CD4-positive, CD25-positive, alpha-beta regulatory T cell (primary cell): ENCODE measurements around the gene MESP2. TPM values are rescaled to one million over a fixed set of nuclear protein-coding genes. Genes with fewer than 3 reads are reported as not detected.
"Not testable (repeated sequence)": the region's sequence is repeated elsewhere in the genome, so short reads cannot be mapped to it uniquely, and the experiment has no call there.

Source experiments
- ATAC-seq, 2 donors: fragments of 150-1000 bp; cut with Tn5 transposase; one replicate each; pipeline ENCODE4 v1.10.0; 2021; ENCODE audit warnings: low read depth in 2 of 2, moderate number of reproducible peaks in 2 of 2, moderate library complexity in 1 of 2
- DNase-seq, 3 donors: peaks; one replicate each; pipeline versions ENCODE4 v3.0.0 to v3.0.0-alpha.2; 2012 to 2022; ENCODE audit warnings: mixed read lengths in 1 of 3
- H3K27ac ChIP-seq: one replicate; pipeline ENCODE4 v1.7.0; 2013; ENCODE audit warnings: mild to moderate bottlenecking, low read length; ENCODE audit not compliant: insufficient read depth, poor library complexity, severe bottlenecking
- H3K27me3 ChIP-seq: one replicate; pipeline ENCODE4 v1.7.0; 2013; ENCODE audit warnings: low read length; ENCODE audit not compliant: control insufficient read depth, insufficient read depth
- H3K36me3 ChIP-seq: one replicate; pipeline ENCODE4 v1.7.0; 2013; ENCODE audit warnings: mild to moderate bottlenecking, low read length, moderate library complexity; ENCODE audit not compliant: control insufficient read depth, insufficient read depth
- H3K4me1 ChIP-seq: 2 replicates; pipeline ENCODE4 v1.7.0; 2013; ENCODE audit warnings: mild to moderate bottlenecking, low read length; ENCODE audit not compliant: insufficient read depth, control insufficient read depth, poor library complexity, severe bottlenecking
- H3K4me3 ChIP-seq: one replicate; pipeline ENCODE4 v1.7.0; 2013; ENCODE audit warnings: low read depth, mild to moderate bottlenecking, low read length, moderate library complexity
- H3K9me3 ChIP-seq, 2 experiments: 1 replicate in 1 of 2; 2 replicates in 1 of 2; pipeline ENCODE4 v1.7.0; 2013; ENCODE audit warnings: low read length in 2 of 2, mild to moderate bottlenecking in 1 of 2, moderate library complexity in 1 of 2; ENCODE audit not compliant: control insufficient read depth in 2 of 2
- H3K27ac Mint-ChIP-seq, 3 donors: one replicate each; pipeline ENCODE4 v1.8.0; 2020 to 2022; ENCODE audit warnings: mild to moderate bottlenecking in 3 of 3, mixed read lengths in 3 of 3, moderate library complexity in 2 of 3
- H3K27me3 Mint-ChIP-seq: one replicate; pipeline ENCODE4 v1.8.0; 2022; ENCODE audit warnings: mild to moderate bottlenecking, mixed read lengths
- H3K36me3 Mint-ChIP-seq: one replicate; pipeline ENCODE4 v1.8.0; 2020; ENCODE audit warnings: mixed read lengths
- H3K4me1 Mint-ChIP-seq, 4 donors: one replicate each; pipeline ENCODE4 v1.8.0; 2020 to 2022; ENCODE audit warnings: mixed read lengths in 4 of 4, mild to moderate bottlenecking in 1 of 4
- H3K4me3 Mint-ChIP-seq, 4 donors: one replicate each; pipeline ENCODE4 v1.8.0; 2020 to 2022; ENCODE audit warnings: mild to moderate bottlenecking in 4 of 4, mixed read lengths in 4 of 4, moderate library complexity in 3 of 4
- H3K9me3 Mint-ChIP-seq, 7 donors: one replicate each; pipeline ENCODE4 v1.8.0; 2020 to 2022; ENCODE audit warnings: mixed read lengths in 7 of 7, mild to moderate bottlenecking in 3 of 7, moderate library complexity in 2 of 7
- polyA plus RNA-seq, 4 donors: library from polyadenylated mRNA; unstranded; fragments of 300-500 nt; fragmentation: Illumina TruSeq; gene quantifications; one replicate each; pipeline ENCODE4 v1.2.3, GENCODE V29; 2021
- total RNA-seq: library from RNA; stranded (reverse); gene quantifications from one replicate; pipeline ENCODE4 v1.2.3, GENCODE V29; 2022

The MESP2 gene
- total and polyA plus RNA-seq, 5 donors from 2014 or later: not detected

DNA sequence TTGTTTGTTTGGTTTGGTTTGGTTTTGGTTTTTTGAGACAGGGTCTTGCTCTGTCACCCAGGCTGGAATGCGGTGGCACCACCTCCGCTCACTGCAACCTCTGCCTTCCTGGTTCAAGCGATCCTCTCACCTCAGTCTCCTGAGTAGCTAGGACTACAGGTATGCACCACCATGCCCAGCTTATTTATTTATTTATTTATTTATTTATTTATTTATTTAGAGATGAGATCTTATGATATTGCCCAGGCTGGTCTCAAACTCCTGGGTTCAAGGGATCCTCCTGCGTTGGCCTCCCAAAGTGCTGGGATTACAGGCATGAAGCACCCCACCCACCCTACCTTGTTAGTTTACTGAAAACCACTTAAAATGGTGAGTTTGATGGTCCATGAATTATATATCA, 12.5 kb downstream of the MESP2 start:
- peaks cover 0 to 10% (median 2%) of the 10 kb centered on the region in 7 donors for H3K9me3 Mint-ChIP-seq
- H3K36me3 ChIP-seq, H3K36me3 Mint-ChIP-seq, H3K4me3 Mint-ChIP-seq, H3K9me3 ChIP-seq, DNase-seq, H3K4me1 ChIP-seq, H3K4me3 ChIP-seq, H3K27ac Mint-ChIP-seq, ATAC-seq, H3K27me3 ChIP-seq, H3K27ac ChIP-seq, H3K4me1 Mint-ChIP-seq: not testable (repeated sequence)
- peaks cover 19% of the 10 kb centered on the region for H3K27me3 Mint-ChIP-seq

DNA sequence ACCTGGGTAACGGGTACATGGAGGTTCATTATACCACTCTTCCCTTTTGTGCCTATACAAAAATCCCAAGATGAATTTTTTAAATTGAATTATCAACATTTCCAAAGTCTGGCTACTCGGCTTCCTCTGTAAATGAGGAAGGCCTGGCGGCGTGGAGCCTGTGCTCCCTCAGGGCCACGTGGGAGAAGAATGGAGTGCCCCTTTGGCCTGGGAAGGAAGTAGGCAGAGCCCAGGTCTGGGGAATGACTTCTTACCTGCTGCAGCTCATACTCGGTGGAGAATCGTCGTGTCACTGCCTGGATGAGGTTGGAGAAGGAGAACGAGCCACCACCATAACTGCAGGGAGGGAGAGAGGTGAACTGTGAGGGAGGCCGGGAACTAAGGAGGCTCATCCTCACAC, 14.1 kb downstream of the MESP2 start:
- no peak overlapping the region for H3K27ac Mint-ChIP-seq
- H3K27ac ChIP-seq: no peak overlapping the region
- no peak overlapping the region for H3K4me3 ChIP-seq
- H3K36me3 Mint-ChIP-seq: peaks cover 3% of the 10 kb centered on the region
- H3K36me3 ChIP-seq: no peaks in the 10 kb centered on the region
- ATAC-seq (no peak), DNase-seq (no peak)
- H3K4me3 Mint-ChIP-seq: no peak overlapping the region
- H3K4me1 ChIP-seq: no peaks in the 10 kb centered on the region
- no peaks in the 10 kb centered on the region for H3K4me1 Mint-ChIP-seq
- peaks cover 4% of the 10 kb centered on the region for H3K27me3 ChIP-seq
- peaks cover 0 to 10% (median 2%) of the 10 kb centered on the region in 7 donors for H3K9me3 Mint-ChIP-seq
- peaks cover 0 to 8% of the 10 kb centered on the region in 2 experiments for H3K9me3 ChIP-seq
- H3K27me3 Mint-ChIP-seq: peaks cover 24% of the 10 kb centered on the region

DNA sequence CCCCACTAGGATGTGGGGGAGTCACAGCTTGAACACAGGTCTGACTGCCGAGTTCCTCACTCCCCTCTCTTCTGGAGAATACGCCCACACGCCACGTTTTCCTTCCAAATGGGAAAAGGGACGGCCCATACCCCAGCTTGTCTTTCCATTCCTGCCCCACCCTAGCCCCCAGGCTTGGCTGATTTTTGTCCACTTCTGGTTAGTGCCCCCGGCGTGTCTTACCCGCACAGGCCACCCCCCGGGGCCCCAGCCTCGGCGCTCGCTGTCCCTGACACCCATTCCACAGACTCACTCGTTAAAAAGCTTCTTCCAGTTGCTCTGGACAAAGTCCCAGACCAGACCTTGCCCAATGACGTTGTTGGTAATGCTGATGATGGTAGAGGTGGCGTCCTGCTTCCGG, 14.5 kb downstream of the MESP2 start:
- ATAC-seq: no peak

DNA sequence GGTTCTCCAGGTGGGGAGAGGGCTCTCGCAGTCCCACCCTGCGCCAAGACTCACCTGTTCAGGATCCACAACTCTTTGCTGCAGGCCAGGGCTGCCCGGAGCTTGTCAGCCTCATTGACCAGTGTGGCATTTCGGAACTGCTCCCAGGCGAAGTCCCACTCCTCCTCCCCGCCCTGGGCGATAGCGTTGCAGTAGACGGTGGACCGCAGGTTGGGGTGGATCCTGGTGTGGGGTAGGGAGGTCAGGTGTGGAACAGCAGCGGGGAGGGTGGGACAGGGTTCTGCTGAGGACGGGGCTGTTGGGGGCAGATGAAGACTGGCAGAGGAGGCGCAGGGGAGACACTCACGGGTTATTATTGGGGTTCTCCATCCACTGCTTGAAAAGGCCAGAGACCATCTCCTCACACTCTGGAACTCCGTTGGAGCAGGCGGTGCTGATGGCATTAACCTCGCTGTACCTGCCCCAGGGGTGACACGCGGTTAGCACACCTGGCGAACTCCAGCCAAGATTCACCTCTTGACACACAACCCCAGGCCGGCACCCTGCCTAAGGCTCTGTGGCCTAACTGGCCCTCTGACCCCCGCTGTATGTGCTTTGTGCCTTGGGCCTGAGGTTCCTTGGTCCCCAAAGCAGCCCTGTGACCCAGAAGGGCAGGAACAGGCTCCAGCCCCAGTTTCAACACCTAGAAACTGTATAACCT, 16.1 kb downstream of the MESP2 start:
- no peak overlapping the region for H3K27ac Mint-ChIP-seq

More for the DNA sequence above, 14.5 kb downstream of the MESP2 start:
- peaks cover 3% of the 10 kb centered on the region for H3K36me3 Mint-ChIP-seq
- H3K27me3 ChIP-seq: peaks cover 4% of the 10 kb centered on the region
- no peak overlapping the region for H3K4me3 Mint-ChIP-seq
- no peaks in the 10 kb centered on the region for H3K36me3 ChIP-seq
- no peak for DNase-seq
- H3K4me1 ChIP-seq: no peaks in the 10 kb centered on the region
- H3K4me1 Mint-ChIP-seq: no peaks in the 10 kb centered on the region
- no peak overlapping the region for H3K27ac ChIP-seq
- peaks cover 0 to 12% (median 2%) of the 10 kb centered on the region in 7 donors for H3K9me3 Mint-ChIP-seq
- no peak overlapping the region for H3K4me3 ChIP-seq
- peaks cover 0 to 8% of the 10 kb centered on the region in 2 experiments for H3K9me3 ChIP-seq
- H3K27ac Mint-ChIP-seq: no peak overlapping the region
- H3K27me3 Mint-ChIP-seq: peaks cover 25% of the 10 kb centered on the region

DNA sequence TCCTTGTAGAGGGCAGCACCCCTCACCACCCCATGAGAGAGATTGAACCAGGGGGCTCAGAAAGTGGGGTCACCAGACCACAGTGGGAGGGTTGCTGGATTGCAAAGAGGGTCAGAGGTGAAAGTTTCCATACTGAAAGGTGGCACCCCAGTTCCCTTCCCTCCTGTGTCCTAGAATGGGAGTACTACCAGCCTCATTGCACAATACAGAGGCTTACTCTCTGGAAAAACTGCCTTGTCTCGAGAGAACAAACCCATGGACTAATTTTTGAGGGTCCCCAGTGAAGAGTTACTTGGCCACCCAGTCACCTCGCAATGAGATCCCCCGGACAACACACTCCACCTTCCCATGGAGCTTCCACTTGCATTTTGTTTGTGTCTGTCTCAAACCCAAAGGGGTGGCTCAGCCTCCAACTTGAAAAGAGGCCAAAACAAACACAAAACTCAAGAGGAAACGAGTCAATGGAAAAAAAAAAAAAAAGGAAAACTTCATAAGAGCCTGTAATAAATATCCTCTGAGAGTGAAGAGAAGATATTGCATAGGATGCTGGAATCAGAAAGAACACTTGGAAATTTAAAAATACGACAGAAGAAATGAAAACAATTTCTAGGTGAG, 18.6 kb downstream of the MESP2 start:
- no peaks in the 10 kb centered on the region for H3K27me3 ChIP-seq
- Mint-ChIP-seq H3K4me3 (no peak overlapping the region), H3K27ac (no peak overlapping the region), H3K27me3 (peaks cover 18% of the 10 kb centered on the region), H3K36me3 (no peaks in the 10 kb centered on the region), H3K4me1 (no peaks in the 10 kb centered on the region), H3K9me3 (peaks cover 0 to 6% (median 1%) of the 10 kb centered on the region in 7 donors)
- no peak overlapping the region for H3K27ac ChIP-seq
- no peaks in the 10 kb centered on the region for H3K9me3 ChIP-seq
- DNase-seq (no peak), ATAC-seq (no peak)
- no peaks in the 10 kb centered on the region for H3K4me1 ChIP-seq
- no peaks in the 10 kb centered on the region for H3K36me3 ChIP-seq
- no peak overlapping the region for H3K4me3 ChIP-seq

More for the DNA sequence above, 16.1 kb downstream of the MESP2 start:
- DNase-seq (no peak), ATAC-seq (no peak)
- no peaks in the 10 kb centered on the region for H3K4me1 Mint-ChIP-seq
- no peak overlapping the region for H3K4me3 ChIP-seq
- H3K27me3 Mint-ChIP-seq: peaks cover 25% of the 10 kb centered on the region
- H3K27me3 ChIP-seq: peaks cover 4% of the 10 kb centered on the region
- no peak overlapping the region for H3K27ac ChIP-seq
- H3K36me3 Mint-ChIP-seq: peaks cover 3% of the 10 kb centered on the region
- H3K4me3 Mint-ChIP-seq: no peak overlapping the region
- no peaks in the 10 kb centered on the region for H3K4me1 ChIP-seq
- H3K9me3 Mint-ChIP-seq: peaks cover 0 to 16% (median 4%) of the 10 kb centered on the region in 7 donors
- H3K9me3 ChIP-seq: peaks cover 0 to 8% of the 10 kb centered on the region in 2 experiments
- no peaks in the 10 kb centered on the region for H3K36me3 ChIP-seq

DNA sequence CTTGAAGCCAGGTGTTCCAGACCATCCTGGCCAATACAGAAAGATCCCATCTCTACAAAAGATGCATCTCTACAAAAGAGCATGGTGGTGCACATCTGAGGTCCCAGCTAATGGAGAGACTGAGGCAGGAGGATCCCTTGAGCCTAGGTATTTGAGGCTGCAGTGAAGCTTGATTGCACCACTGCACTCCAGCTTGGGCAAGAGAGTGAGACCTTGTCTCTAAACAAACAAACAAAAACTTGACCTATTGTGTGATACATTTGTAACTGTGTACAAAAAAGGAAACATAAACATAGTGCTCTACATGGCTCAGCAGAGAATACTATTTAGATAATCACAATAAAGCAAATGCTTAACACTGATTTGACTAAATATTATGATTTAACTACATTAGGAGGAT, 19.9 kb downstream of the MESP2 start:
- Mint-ChIP-seq H3K27me3 (peaks cover 17% of the 10 kb centered on the region), H3K9me3 (peaks cover 0 to 9% (median 4%) of the 10 kb centered on the region in 7 donors), H3K27ac (no peak overlapping the region), H3K4me3 (no peak overlapping the region), H3K4me1 (no peaks in the 10 kb centered on the region), H3K36me3 (no peaks in the 10 kb centered on the region)
- Histone ChIP-seq H3K4me1 (no peaks in the 10 kb centered on the region), H3K9me3 (no peaks in the 10 kb centered on the region), H3K36me3 (no peaks in the 10 kb centered on the region), H3K27ac (no peak overlapping the region), H3K27me3 (no peaks in the 10 kb centered on the region), H3K4me3 (no peak overlapping the region)
- no peak for DNase-seq
- no peak for ATAC-seq

DNA sequence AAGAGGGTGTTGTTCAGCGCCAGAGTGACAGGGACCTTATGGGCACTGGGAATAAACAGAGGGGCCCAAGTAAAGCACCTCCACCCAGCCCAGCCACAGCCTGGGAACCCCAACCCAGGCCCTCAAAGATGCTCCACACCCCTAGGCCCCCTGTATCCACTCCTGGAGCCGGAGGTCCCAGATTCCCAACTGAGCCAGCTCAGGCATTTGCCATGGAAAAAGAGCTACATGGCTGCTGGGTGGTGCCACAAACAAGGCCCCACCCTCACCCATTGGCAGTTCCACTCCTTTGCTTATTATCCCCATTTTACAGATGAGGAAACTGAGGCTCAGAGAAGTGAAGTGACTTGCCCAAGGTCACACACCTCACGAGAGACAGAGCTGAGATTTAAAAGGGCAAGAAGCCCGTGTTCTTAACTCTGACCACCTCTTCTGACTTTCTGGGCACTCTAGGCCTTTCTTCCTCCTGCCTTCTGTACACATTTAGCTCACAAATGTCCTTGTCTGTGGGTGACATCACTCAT, 21.6 kb downstream of the MESP2 start:
- H3K36me3 Mint-ChIP-seq: no peaks in the 10 kb centered on the region
- peaks cover 16% of the 10 kb centered on the region for H3K27me3 Mint-ChIP-seq
- no peak overlapping the region for H3K4me3 Mint-ChIP-seq
- Histone ChIP-seq H3K36me3 (no peaks in the 10 kb centered on the region), H3K27me3 (no peaks in the 10 kb centered on the region), H3K27ac (no peak overlapping the region), H3K4me3 (no peak overlapping the region), H3K9me3 (no peaks in the 10 kb centered on the region), H3K4me1 (no peaks in the 10 kb centered on the region)
- peak overlapping the region in 1 of 3 donors; percentile 52 for H3K27ac Mint-ChIP-seq
- peaks cover 0 to 9% (median 4%) of the 10 kb centered on the region in 7 donors for H3K9me3 Mint-ChIP-seq
- DNase-seq: no peak
- no peak for ATAC-seq
- H3K4me1 Mint-ChIP-seq: no peaks in the 10 kb centered on the region
